GM12878 (cell line): ENCODE measurements around the gene EFNB2. TPM values are rescaled to one million over a fixed set of nuclear protein-coding genes. Genes with fewer than 3 reads are reported as not detected.

Experiments
- ATAC-seq: fragments of 200-7000 bp; cut with Tn5 transposase; 3 replicates; pipeline ENCODE4 v1.9.1; 2020; ENCODE audit warnings: mild to moderate bottlenecking, moderate library complexity
- BruUV-seq: library from RNA; stranded (reverse); fragments of 400-500 nt; replicated peaks from 2 replicates; lab custom pipeline; 2021; lab: Mats Ljungman, UMichigan
- CTCF ChIA-PET: fragments of 300-600 bp; sonication (Branson Sonifier 250); formaldehyde crosslinking; extraction: SDS; loops from one replicate; lab custom pipeline; 2021; ENCODE audit warnings: inconsistent platforms; lab: Yijun Ruan, JAX
- POLR2A ChIA-PET: fragments of 350-600 bp; formaldehyde crosslinking; extraction: SDS; loops from one replicate; lab custom pipeline; 2021; ENCODE audit warnings: inconsistent platforms; lab: Charles Lee
- RAD21 ChIA-PET: fragments of 300-600 bp; sonication (Branson Sonifier 250); formaldehyde crosslinking; loops from one replicate; lab custom pipeline; 2023; ENCODE audit warnings: antibody characterized with exemption; ENCODE audit not compliant: unreplicated experiment; lab: Charles Lee
- SMC1A ChIA-PET: fragments of 300-600 bp; sonication (Branson Sonifier 250); formaldehyde crosslinking; loops from one replicate; lab custom pipeline; 2023; ENCODE audit not compliant: unreplicated experiment, uncharacterized antibody; lab: Charles Lee
- DNase-seq: peaks from one replicate; pipeline ENCODE4 v3.0.0-alpha.2; 2011; ENCODE audit warnings: low read depth, low spot score
- FAIRE-seq: peaks from 3 replicates; lab custom pipeline; 2011; peaks lifted over from hg19 to GRCh38; lab: Jason Lieb, UNC
- H2AFZ ChIP-seq: 2 replicates; pipeline ENCODE4 v1.6.0; 2011; ENCODE audit warnings: low read depth, low read length, control low read depth; ENCODE audit not compliant: control insufficient read depth
- H3K27ac ChIP-seq: 2 replicates; pipeline ENCODE4 v1.5.1; 2011; ENCODE audit warnings: control low read depth; ENCODE audit not compliant: control insufficient read depth, insufficient read depth
- H3K27me3 ChIP-seq, 2 experiments: replicated peaks in 1 of 2; 2 replicates each; pipeline versions ENCODE4 v1.6.0 to v1.6.1; 2011; ENCODE audit warnings: low read length in 1 of 2; ENCODE audit not compliant: control insufficient read depth in 2 of 2, insufficient read depth in 2 of 2
- H3K36me3 ChIP-seq, 2 experiments: 2 replicates each; pipeline ENCODE4 v1.5.1; 2011; ENCODE audit warnings: low read length in 1 of 2; ENCODE audit not compliant: control insufficient read depth in 2 of 2, insufficient read depth in 2 of 2
- H3K4me1 ChIP-seq: 2 replicates; pipeline ENCODE4 v1.6.1; 2011; ENCODE audit warnings: mild to moderate bottlenecking, low read length, moderate library complexity, mixed read lengths; ENCODE audit not compliant: control insufficient read depth, insufficient read depth
- H3K4me2 ChIP-seq: 2 replicates; pipeline ENCODE4 v1.6.0; 2011; ENCODE audit warnings: control low read depth; ENCODE audit not compliant: control insufficient read depth, insufficient read depth
- H3K4me3 ChIP-seq: fragments of 200-600 bp; sonication (generic); 2 replicates; pipeline ENCODE4 v1.5.1; 2016
- H3K79me2 ChIP-seq: 2 replicates; pipeline ENCODE4 v1.6.0; 2011; ENCODE audit warnings: low read length; ENCODE audit not compliant: control insufficient read depth, insufficient read depth
- H3K9ac ChIP-seq: 2 replicates; pipeline ENCODE4 v1.8.0; 2011; ENCODE audit warnings: low read length, control low read depth, mixed read lengths; ENCODE audit not compliant: control insufficient read depth, insufficient read depth
- H3K9me3 ChIP-seq: replicated peaks from 3 replicates; pipeline ENCODE4 v1.5.1; 2011; ENCODE audit warnings: mild to moderate bottlenecking, low read length; ENCODE audit not compliant: control insufficient read depth, insufficient read depth
- H4K20me1 ChIP-seq: 2 replicates; pipeline ENCODE4 v1.6.0; 2011; ENCODE audit not compliant: control insufficient read depth, insufficient read depth
- BACH1 ChIP-seq: fragments of 450-650 bp; IDR thresholded peaks from 2 replicates; pipeline ENCODE4 v1.6.1; 2017; ENCODE audit warnings: mild to moderate bottlenecking, borderline replicate concordance
- ELK1 ChIP-seq: IDR thresholded peaks from 2 replicates; pipeline ENCODE4 v1.6.1; 2012; ENCODE audit warnings: low read depth, low read length, improper control_type of control experiment
- ESRRA ChIP-seq: IDR thresholded peaks from 2 replicates; pipeline ENCODE4 v1.6.1; 2012; ENCODE audit warnings: mild to moderate bottlenecking, low read length, improper control_type of control experiment
- GATAD2B ChIP-seq: fragments of 450-650 bp; conservative IDR thresholded peaks from 2 replicates; pipeline ENCODE4 v1.6.1; 2017; ENCODE audit warnings: low read depth, mild to moderate bottlenecking, moderate library complexity
- SREBF1 ChIP-seq: IDR thresholded peaks from 2 replicates; pipeline ENCODE4 v1.6.1; 2012; ENCODE audit warnings: mild to moderate bottlenecking, low read length
- USF1 ChIP-seq: IDR thresholded peaks from 2 replicates; pipeline ENCODE4 v1.6.1; 2011; ENCODE audit warnings: borderline replicate concordance, low read depth, mild to moderate bottlenecking, moderate library complexity, mixed read lengths, low read length; ENCODE audit not compliant: insufficient read depth; ENCODE audit errors: extremely low read length
- WGBS: methylation state at CpG from one replicate; pipeline ENCODE4 v1.1.6; 2016; ENCODE audit warnings: low lambda C conversion rate; ENCODE audit not compliant: insufficient replicate concordance, insufficient coverage; ENCODE audit errors: missing lambda C conversion rate; 5-methylcytosine and 5-hydroxymethylcytosine counted together
- in situ Hi-C: fragments of 300-500 bp; cut with MboI; formaldehyde crosslinking; loops from 9 replicates; pipeline ENCODE4 v1.14.3; 2018; ENCODE audit warnings: mixed read lengths
- intact Hi-C: fragments of 100-400 bp; cut with micrococcal nuclease; formaldehyde crosslinking; loops from one replicate; pipeline ENCODE4 v1.14.2; 2022; ENCODE audit not compliant: unreplicated experiment
- polyA plus RNA-seq, 11 experiments: library from polyadenylated mRNA; depleted of rRNA in 4 of 11; unstranded in 6 of 11; stranded (reverse) in 5 of 11; fragments of >200 nt; fragmentation: Nextera tagmentation in 4 of 11; fragmentation: Illumina TruSeq in 1 of 11; extraction: Ambion mirVana in 4 of 11; extraction: Trizol in 1 of 11; gene quantifications; 1 replicate in 1 of 11; 2 replicates in 10 of 11; pipeline versions ENCODE4 v1.2.1 to v1.2.3, GENCODE V29; 2011 to 2016; ENCODE audit warnings: inconsistent platforms in 2 of 11, missing spikeins in 2 of 11, low read depth in 1 of 11
- total RNA-seq, 4 experiments: library from RNA; depleted of rRNA in 3 of 4; stranded (reverse); fragments of >200 nt in 3 of 4; fragmentation: Illumina TruSeq in 1 of 4; extraction: Trizol in 1 of 4; gene quantifications; 2 replicates each; pipeline versions ENCODE4 v1.2.1 to v1.2.3, GENCODE V29; 2013 to 2021

EFNB2 gene
- total and polyA plus RNA-seq, 10 of the 15 experiments (the other 5 are each of a cell fraction or from before 2014, with no cell fraction given) = 0.12 to 1.5 (median 0.31) TPM; not detected in 1

- SMC1A ChIA-PET = interaction anchor here (1.1 to 1.8 kb wide), 2 partner anchors 11 to 25 kb away, joined by 3 to 4 read pairs; no protein-coding TSS in a partner anchor
- WGBS = 85% methylated on average over 4 of the region's 4 CpGs
These were observed 5.2 kb upstream of the EFNB2 start for GRCh38 chr13:106540613-106541012.

More at GRCh38 chr13:106540613-106541012, 5.2 kb upstream of the EFNB2 start:
- Histone ChIP-seq H2AFZ (no peak overlapping the region), H3K36me3 (peaks cover 0 to 16% of the 10 kb centered on the region in 2 experiments; a peak in 3 of 4 replicates), H3K4me3 (no peak overlapping the region), H3K4me2 (no peak overlapping the region), H3K4me1 (peaks cover 3% of the 10 kb centered on the region; the same call in 1 of the 2 replicates), H3K9ac (no peak overlapping the region), H3K9me3 (no peaks in the 10 kb centered on the region), H3K27me3 (no peaks in the 10 kb centered on the region), H3K79me2 (peaks cover 2% of the 10 kb centered on the region; the same call in 1 of the 2 replicates), H3K27ac (no peak overlapping the region), H4K20me1 (no peaks in the 10 kb centered on the region; the same call in 1 of the 2 replicates)
- CTCF ChIA-PET = interaction anchor here (1.3 kb wide), 1 partner anchor 459 kb away, joined by 3 read pairs; no protein-coding TSS in a partner anchor
- in situ Hi-C loops = loop anchor here (25.0 kb wide), 1 partner anchor 1553 kb away; no protein-coding TSS in a partner anchor
- intact Hi-C loops = no loop called here
- FAIRE-seq = no peak
- no peak for ATAC-seq
- TF ChIP-seq USF1 (no peak), BACH1 (no peak), ESRRA (no peak), GATAD2B (no peak), ELK1 (no peak), SREBF1 (no peak)
- DNase-seq = no peak
- RAD21 ChIA-PET = no interaction called here
- no TSS peak for BruUV-seq
- POLR2A ChIA-PET = no interaction called here
